Measurements from ENCODE around the gene CREBBP.

The CREBBP gene

DNA sequence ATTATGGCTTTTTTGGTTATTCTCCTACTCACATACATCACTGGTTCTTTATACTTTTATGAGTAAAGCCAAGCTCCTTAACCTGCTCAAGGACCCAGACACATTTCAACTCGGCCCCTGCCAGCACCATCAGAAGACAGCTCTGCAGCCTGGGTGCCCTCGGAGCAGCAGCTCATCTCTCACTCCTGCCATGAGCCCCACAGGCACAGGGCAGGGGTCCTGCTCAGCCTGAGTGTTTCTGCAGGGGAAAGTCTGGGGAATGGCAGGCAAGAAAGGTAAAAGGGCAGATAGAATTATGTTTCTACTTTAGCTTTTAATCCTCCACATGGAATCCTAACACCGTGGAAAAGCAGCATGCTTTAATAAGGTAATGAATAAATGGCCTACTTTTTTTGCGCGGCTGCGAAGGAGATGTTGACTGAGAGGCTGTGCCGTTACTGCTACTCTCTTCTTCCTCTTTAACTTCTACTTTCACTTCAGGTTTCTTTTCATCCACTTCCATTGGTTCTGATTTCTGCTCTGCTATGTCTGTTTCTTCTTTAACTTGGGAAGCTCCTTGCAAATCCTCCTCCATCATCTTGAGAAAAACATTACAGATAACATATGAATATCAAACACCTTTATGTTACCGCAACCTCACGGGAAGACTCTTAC lies 113.1 kb downstream of the CREBBP start:
- no peak for DNase-seq (ENCODE audit: low read depth)

GRCh38 chr16:3766177-3766576 lies 114.3 kb downstream of the CREBBP start:
- no peak for DNase-seq (ENCODE audit: low read depth)

- no peak for DNase-seq (ENCODE audit: low read depth)
These were observed 116.1 kb downstream of the CREBBP start for GRCh38 chr16:3764409-3764808.

DNA sequence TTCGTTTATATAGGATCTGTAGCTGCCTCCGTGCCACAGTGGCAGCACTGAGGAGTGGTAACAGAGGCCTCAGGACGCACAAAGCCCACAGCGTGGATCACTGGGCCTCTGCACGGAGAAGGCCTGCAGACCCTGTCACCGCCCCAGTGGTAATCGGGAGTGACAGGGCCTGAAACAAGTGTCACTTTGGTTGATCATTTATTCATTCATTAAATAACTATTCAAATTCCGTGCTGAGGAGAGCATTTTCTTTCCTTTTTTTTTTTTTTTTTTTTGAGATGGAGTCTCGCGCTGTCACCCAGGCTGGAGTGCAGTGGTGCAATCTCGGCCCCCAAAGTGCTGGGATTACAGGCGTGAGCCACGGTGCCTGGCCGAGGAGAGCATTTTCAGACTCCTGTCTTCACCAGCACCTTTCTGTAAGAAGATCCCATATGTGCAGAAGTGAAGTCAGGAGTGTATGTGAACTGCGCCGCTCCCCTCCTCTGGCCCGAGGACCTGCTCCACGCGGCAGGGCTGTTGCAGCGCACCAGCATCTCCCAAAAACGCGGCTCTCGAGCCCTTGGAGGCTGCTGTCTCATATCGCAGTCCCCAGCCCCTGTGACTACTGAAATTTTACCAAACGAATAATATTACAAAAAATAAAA lies 118.3 kb downstream of the CREBBP start:
- no peak for DNase-seq (ENCODE audit: low read depth)

- DNase-seq (ENCODE audit: low read depth) = no peak
These were observed 119.0 kb downstream of the CREBBP start for GRCh38 chr16:3761375-3762106.

DNA sequence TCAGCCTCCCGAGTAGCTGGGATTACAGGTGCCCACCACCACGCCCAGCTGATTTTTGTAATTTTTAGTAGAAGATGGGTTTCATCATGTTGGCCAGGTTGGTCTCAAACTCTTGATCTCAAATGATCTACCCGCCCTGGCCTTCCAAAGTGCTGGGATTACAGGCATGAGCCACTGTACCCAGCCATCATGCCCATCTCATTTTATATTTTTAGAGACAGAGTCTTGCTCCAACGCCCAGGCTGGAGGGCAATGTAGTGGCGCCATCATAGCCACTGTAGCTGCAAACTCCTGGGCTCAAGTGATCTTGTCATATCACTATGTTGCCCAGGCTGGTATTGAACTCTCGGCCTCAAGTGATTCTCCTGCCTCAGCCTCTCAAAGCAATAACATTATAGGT lies 120.0 kb downstream of the CREBBP start:
- DNase-seq (ENCODE audit: low read depth) = no peak

DNA sequence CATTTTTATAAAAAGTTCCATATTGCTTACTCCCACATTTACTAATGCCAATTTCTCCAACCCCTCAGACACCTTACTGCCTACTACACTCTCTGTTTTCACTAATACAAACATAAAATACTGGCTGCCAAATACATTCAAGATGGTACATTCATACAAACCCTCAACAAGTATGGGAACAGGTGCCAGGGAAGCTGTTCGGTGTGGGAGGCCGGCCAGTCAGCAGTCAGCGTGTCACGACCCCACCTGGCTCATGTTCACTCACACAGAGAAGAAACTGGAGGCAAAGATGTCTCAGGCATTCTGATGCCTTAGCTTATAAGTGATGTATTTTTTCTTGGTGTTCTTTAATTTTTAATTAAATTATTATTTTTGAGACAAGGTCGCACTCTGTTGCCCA lies 120.8 kb downstream of the CREBBP start:
- DNase-seq (ENCODE audit: low read depth) = no peak

DNA sequence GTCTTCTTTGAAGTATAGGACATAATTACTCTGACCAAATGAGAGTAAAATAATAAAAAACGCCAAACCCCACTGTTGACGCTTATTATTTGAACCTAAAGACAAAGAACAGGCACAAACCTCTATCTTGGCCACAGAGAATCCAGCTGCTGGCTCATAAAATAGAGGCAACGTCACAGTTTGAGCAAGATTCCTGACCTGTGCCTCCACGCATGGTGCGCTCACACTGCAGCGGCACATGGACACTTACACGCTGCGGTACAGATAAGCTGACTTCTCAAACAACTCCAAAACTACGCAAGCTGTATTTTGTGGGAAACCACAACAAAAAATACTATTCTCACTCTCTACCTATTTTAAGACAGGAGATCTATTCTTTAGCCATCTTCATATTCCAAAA lies 124.4 kb downstream of the CREBBP start:
- no peak for DNase-seq (ENCODE audit: low read depth)

DNA sequence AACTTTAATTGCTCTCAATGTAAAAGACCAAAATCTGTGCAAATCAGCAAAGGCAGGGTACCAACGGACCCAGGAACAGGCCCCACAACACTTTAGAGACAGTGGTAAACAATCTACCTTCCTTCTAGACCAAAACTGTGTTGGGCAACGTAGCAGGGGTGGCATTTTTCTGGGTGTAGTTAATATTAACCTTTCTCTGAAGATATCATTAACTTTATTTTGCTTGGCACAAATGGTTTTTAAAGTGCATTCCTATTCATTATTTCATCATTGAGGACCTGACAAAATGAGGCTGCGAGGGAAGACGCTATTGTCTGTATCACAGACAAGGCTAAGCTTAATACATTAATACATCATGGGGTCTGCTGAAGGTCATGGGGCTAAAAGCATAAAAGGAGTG lies 125.3 kb downstream of the CREBBP start:
- no peak for DNase-seq (ENCODE audit: low read depth)

DNA sequence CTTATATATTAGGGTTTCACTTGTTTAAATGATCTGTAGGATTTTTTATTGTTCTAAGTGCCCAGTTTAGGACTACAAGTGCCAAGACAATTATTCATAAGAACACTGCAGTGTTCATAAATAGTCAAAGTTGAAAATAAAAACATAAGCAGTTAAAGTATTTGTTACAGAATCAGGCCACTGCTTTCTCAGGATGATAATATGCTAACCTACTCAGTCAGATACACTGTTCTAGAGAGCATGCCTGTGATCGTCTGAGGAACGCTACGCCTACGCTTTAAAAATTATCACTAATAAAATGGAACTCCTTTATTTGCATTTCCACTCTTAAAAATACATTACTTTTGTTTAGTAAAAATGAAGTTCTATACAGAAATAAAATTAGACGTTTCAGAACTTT lies 125.7 kb downstream of the CREBBP start:
- no peak for DNase-seq (ENCODE audit: low read depth)

GRCh38 chr16:3754081-3754703 lies 126.3 kb downstream of the CREBBP start:
- DNase-seq (ENCODE audit: low read depth) = peak; percentile 77

DNA sequence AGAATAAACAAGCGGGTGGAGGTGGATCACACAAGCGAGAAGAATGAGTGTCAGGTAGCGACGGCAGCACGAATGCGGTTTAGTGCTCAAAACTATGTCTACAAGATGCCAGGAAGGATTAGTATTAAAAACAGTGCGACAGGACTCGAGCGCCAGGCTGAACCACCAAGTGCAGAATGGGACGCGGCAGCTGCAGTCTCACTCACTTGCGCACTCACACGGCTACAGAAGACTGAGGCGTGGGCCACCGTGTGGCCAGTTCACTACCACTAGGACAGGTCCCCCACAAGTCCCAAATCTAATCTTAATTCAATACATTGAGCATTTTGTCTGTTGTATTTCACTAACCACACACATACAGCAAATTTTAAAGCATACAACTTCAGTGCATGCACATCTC lies 127.5 kb downstream of the CREBBP start:
- DNase-seq (ENCODE audit: low read depth) = no peak

DNA sequence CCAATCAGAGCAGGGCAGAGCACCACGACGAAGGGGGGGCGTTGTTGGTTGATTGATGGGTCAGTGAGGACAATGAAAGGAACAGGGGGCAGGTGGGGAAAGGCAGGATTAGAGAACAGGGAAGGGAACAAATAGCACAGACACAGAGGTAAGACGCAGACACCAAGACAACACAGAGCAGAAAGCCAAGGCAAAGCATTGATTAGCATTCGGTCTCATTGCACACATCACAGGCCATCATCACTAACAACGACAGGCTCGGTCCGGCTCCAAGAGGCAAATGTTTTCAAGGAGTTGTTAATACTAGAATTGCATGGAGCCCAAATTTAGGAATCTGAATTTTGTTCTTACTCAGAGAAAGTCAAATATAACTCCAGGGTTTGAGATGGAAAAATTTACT lies 128.6 kb downstream of the CREBBP start:
- DNase-seq (ENCODE audit: low read depth) = no peak

DNA sequence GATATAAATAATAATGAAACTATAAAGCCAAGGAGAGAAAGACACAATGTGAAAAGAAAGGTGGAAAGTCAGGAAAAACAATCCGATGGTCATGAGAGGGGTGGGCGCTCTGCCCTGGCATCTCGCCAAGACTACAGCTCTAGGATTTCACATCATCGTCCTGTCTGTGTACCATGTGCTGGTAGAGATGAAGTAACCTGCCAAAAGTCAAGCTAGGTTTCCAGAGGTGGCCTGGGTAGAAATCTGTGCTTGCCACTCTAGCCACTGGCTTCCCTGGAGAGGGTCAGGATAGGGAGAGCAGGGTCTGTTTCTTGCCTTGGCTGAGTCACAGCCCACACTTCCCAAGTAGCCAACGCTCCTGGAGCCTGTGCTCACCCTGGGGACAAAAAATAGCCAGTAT lies 132.2 kb downstream of the CREBBP start:
- no peak for DNase-seq (ENCODE audit: low read depth)

GRCh38 chr16:3745751-3746355 lies 134.7 kb downstream of the CREBBP start:
- DNase-seq (ENCODE audit: low read depth) = peak; percentile 26

DNA sequence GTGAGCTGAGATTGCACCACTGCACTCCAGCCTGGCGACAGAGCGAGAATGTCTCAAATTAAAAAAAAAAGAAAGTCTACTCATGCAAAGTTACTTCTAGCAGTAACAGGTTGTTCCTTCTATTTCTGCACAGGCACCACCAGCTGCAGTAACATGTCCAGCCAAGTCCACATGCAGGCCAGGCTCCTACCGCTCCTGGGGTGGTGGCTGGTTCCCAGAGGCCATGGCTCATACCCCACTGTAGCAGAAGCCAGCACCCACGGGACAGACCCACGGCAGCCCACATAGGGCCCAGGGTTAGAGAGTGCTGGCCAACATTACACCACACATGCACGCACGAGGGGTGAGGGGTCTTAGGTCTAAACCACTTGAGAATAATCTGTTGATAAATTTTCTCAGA lies 136.5 kb downstream of the CREBBP start:
- DNase-seq (ENCODE audit: low read depth) = no peak

DNA sequence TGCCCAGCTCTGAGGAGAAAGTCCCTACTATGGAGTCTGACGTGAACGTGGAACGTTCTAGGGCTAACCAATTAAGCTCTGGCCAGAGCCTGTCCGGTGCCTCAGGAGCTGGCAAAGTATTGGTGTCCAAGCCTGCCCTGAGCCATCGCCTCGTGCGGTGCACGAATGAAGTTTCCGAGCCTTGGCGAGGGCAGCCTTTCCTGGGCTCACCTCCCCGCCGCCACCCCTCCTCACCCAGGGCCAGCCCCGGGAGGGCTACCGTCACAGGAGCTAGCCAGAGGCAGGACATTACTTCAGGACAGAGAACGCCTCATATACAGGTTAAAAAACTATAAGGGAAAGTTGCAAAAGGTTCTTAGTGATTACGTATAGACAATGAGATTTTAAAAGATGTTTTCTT lies 139.6 kb downstream of the CREBBP start:
- no peak for DNase-seq (ENCODE audit: low read depth)

DNA sequence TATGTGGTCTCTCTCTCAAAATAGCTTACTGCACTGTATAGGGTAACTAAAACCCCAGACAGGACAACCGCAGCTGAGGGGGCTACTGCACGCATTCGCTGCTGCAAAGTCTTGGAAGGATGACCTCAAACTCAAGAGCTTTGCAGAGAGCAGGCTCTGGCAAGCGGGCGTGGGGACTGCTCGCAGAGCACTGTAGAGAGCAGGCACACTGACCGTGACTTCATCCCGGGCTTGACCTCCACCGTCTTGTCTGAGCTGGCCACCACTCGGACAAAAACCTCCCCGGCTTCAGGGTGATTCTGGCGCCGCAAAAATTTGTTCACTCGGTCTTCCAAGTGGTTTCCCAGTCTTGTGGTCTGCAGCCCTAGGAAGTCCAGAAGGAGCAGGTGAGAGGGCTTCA lies 140.3 kb downstream of the CREBBP start:
- no peak for DNase-seq (ENCODE audit: low read depth)

- no peak for DNase-seq (ENCODE audit: low read depth)
These were observed 140.9 kb downstream of the CREBBP start for GRCh38 chr16:3739636-3740035.

DNA sequence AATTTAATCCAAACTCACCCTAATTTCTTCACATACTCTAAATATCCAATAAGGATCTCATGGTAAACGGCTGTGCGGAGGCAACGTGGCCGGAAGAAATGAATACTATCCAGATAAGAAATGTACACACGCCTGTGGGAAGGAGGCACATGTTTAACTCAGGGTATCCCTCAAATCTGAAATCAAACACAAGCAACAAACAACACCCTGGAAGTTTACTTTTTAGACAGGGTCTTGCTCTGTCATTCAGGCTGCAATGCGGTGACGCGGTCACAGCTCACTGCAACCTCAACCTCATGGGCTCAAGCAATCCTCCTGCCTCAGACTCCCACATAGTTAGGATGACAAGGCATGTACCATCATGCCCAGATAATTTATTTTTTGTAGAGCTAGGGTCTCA lies 142.0 kb downstream of the CREBBP start:
- no peak for DNase-seq (ENCODE audit: low read depth)

- no peak for DNase-seq (ENCODE audit: low read depth)
These were observed 142.4 kb downstream of the CREBBP start for GRCh38 chr16:3738128-3738527.

GRCh38 chr16:3737181-3737580 lies 143.3 kb downstream of the CREBBP start:
- no peak for DNase-seq (ENCODE audit: low read depth)

- no peak for DNase-seq (ENCODE audit: low read depth)
These were observed 144.4 kb downstream of the CREBBP start for GRCh38 chr16:3736116-3736515.
